Inflammatory macrophage treated with lipopolysaccharide for 4 hours (primary cell): ENCODE results near the gene PARP6.

ENCODE experiments used
- DNase-seq: peaks from one replicate; pipeline ENCODE4 v3.0.0-alpha.2; 2020

PARP6 gene

DNA sequence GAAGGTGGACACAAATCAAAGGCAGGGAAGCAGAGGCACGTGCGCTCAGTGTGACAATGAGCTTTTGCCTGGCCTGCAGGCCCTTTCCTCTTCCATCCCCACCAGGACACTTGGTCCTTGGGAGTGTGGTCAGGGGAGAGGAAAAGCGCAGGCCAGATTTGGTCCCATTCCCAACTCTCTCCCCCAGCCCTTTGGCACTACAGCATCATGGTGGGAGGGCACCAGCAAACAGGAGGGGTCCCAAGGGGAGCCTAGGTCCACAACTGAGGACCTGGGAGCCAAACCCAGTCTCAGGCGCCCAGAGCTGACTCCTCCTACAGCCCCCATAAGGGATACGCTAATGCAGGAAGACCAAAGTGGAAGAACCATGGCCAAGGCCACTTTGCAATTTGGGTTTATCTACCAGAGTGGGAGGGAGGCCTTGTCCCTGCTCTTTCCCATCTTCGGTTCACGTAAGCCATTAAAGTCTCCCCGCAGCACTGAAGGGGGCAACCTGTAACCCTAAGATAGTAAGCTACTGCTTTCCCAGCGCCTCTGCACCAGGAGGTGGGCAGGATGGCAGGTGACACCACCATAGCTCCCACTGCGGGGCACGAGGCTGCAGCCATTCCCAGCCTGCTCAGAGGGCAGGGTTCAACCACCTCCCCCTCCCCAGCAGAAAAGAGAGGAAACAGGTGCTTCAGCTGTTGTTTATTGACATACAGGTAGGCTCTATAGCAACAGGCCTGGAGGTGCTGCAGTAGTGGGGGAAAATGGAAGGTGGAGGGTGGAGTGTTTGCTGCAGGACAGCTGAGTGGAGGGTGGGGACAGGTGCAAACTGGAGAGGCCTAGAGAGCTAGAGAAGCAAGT lies 73.8 kb downstream of the PARP6 start:
- DNase-seq: no peak

DNA sequence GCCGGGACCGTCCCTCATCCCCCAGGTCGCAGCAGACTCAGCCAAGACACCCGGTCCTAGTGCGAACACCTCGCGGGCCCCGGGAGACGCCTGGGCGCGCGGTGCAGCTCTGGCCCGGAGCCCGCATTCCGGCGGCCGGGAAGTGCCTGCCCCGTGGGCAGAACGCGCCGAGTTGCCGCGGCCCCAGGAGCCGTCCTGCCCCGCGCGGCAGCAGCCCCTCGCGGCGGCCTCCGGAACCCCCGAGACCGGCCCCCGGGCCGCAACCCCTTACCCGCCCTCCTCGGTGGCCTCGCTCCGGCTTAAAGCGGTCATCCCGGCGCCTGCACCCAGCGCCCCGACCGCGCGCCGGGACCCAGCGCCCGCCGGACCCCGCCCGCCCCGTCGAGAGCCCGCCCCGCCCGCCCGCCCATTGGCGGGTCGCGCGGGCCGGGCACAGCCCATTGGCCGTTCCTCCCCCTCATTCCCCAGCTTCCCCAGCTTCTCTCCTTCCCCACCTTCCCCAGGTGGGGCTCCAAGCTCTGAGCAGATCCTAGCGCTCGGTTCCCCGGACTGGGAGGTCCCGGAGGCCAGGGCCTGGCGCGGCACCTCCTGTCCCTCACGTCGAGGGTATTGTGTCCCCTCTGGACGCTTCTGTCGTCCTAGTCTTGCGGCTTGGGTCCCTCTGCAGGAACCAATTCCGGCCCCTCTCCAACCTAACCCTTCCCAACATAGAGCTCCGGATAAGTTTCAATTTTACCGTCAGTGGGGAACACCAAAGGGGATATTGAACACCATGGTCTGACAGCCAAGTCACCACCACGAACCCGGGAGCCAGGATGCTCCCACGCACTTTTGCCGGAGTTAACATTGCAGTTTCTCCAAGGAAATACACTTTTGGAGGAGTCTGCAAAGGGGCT lies 74.6 kb downstream of the PARP6 start, which contains the start of gene GRAMD2A:
TSS of gene GRAMD2A (minus strand) at position 328 of the 896 bp plus-strand sequence.
- peak; percentile 14 for DNase-seq

DNA sequence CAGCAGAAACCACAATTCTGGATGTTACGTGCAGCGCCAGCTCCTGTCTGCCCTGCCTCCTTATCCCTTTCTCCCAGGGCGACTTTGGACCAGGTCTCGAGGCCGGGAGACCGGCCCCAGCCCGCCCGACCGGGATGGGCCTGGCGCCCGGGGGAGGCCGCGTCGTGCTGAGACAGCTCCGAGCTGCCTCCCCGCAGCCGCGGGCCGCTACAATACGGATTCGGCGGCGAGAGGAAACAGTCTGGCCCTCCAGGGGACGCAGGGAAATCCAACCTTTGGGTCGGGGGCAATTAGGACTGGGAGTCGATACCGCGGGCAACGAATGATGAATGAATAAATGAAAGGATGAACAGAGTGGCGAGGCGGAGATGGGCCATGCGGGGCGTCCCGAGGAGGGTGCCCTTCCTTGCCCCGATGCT lies 75.3 kb downstream of the PARP6 start:
- no peak for DNase-seq

DNA sequence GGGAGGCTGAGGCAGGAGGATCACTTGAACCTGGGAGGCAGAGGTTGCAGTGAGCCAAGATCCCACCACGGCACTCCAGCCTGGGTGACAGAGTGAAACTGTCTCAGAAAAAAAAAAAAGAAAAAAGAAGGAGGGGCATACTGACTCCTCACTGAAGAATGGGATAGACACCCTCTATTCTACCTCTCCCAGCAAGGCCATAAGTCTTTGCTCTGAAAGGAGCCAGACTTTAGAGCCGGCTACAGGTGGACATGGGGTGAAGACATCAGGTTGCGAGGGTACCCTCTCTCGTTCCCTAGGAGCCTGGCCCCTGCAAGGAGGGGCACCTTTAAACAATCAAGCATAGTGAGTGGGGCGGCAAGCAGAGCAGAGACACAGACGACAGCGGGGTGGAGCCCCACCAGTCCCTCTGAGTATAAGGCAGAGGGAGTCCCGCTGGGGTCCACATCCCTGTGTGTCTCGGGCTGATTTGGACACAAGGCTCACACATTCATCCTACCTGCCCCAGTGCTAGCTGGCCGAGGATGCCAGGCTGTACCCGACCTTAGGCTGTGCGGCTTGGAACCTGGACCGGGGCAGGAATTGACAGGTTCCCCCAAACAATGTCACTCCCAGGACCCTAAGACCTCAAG lies 75.8 kb downstream of the PARP6 start:
- DNase-seq: no peak

DNA sequence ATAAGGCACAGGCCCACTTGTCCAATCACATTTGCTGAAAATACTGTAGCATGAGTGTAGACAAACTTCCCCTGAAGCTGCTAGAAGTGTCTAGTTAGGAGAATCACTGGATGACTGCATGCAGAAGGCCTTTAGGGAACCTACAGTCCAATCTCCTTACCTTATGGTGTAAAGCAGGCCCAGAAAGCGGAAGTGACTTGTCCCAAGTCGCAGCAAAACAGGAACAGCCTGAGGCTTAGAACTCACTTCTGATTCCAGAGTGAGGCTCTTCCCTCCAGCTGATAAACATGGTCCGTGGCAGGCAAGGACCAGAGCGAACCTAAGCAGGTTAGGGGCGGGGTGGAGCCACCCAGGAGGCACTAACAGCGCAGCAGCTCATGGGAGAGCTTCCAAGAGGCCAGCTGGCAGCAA lies 77.2 kb downstream of the PARP6 start:
- DNase-seq: peak; percentile 94

DNA sequence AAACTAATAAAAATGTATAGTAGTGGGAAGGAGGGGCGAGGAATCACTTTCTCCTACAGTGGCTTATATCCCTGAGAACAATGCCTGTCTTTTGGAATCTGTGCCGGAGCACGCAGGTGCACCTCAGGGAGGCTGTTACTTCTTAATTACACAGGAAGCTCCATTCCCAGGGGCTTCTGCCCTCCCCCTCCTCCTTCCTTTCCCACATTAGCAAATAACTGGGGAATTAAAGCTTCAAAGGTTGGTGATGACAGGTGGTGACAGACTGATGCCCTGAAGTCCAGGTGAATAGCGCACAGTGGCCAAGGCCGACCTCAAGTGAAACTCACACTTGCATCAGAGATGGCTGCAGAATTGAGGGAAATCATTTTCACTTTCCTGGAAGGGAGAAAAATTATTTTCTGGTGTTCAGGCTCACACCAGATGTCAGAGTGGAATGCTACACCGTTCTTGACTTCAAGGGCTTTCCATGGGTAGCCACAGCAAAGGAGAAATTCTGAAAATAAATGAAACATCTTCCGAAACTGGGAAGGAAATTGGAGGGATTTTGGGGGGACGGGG lies 78.4 kb downstream of the PARP6 start:
- DNase-seq: no peak

DNA sequence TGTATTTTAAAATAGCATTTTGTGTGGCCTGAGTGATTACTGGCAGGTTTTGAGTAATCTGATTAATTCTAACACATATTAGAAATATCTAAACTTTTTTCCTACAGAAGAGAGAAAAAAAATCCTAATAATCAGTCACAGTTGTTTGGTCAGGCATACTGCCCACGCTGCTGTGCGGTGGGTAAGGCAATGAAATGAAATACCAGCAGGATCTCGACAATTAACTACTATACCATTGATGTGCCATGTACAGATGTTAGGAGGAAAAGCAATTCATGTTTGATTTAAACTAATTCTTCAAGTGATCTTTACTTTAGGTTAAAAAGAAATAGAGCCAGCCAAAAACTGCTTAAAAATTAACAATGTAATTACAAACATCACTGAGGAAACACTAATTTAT lies 79.9 kb downstream of the PARP6 start:
- no peak for DNase-seq
